Calu3 (cell line): ENCODE results near the gene ROBO3. TPM values are rescaled to one million over a fixed set of nuclear protein-coding genes. Genes with fewer than 3 reads are reported as not detected.

Source experiments
- BruUV-seq: library from RNA; stranded (reverse); fragments of 400-500 nt; replicated peaks from 2 replicates; lab custom pipeline; 2021; lab: Mats Ljungman, UMichigan
- CTCF ChIA-PET: fragments of 300-600 bp; sonication (Branson Sonifier 250); formaldehyde crosslinking; loops from one replicate; lab custom pipeline; 2022; ENCODE audit warnings: antibody characterized with exemption; lab: Charles Lee
- DNase-seq: peaks from one replicate; pipeline ENCODE4 v3.0.0; 2022
- H3K27ac Mint-ChIP-seq: one replicate; pipeline ENCODE4 v1.8.0; 2022; ENCODE audit warnings: mixed read lengths; ENCODE audit not compliant: unreplicated experiment
- H3K27me3 Mint-ChIP-seq: one replicate; pipeline ENCODE4 v1.8.0; 2022; ENCODE audit warnings: mixed read lengths; ENCODE audit not compliant: unreplicated experiment
- H3K36me3 Mint-ChIP-seq: one replicate; pipeline ENCODE4 v1.8.0; 2022; ENCODE audit warnings: mild to moderate bottlenecking, moderate library complexity, mixed read lengths; ENCODE audit not compliant: insufficient read depth, unreplicated experiment
- H3K4me1 Mint-ChIP-seq: one replicate; pipeline ENCODE4 v1.8.0; 2022; ENCODE audit warnings: mild to moderate bottlenecking, low read depth, mixed read lengths; ENCODE audit not compliant: unreplicated experiment
- H3K4me3 Mint-ChIP-seq: one replicate; pipeline ENCODE4 v1.8.0; 2022; ENCODE audit warnings: mild to moderate bottlenecking, low read depth, moderate library complexity, mixed read lengths; ENCODE audit not compliant: unreplicated experiment
- H3K9me3 Mint-ChIP-seq: one replicate; pipeline ENCODE4 v1.8.0; 2022; ENCODE audit warnings: low read depth, mixed read lengths; ENCODE audit not compliant: unreplicated experiment
- CTCF ChIP-seq: fragments of 200-600 bp; IDR thresholded peaks from one replicate; pipeline ENCODE4 v1.8.0; 2022; ENCODE audit warnings: antibody characterized with exemption; ENCODE audit not compliant: unreplicated experiment
- intact Hi-C: fragments of 100-400 bp; cut with micrococcal nuclease; formaldehyde crosslinking; loops from one replicate; pipeline ENCODE4 v1.10.0; 2022; ENCODE audit not compliant: unreplicated experiment
- total RNA-seq: library from RNA; stranded (reverse); gene quantifications from 2 replicates; pipeline ENCODE4 v1.2.3, GENCODE V29; 2022

The ROBO3 gene
- total RNA-seq, 1 experiment from 2014 or later: 0.99 TPM

DNA sequence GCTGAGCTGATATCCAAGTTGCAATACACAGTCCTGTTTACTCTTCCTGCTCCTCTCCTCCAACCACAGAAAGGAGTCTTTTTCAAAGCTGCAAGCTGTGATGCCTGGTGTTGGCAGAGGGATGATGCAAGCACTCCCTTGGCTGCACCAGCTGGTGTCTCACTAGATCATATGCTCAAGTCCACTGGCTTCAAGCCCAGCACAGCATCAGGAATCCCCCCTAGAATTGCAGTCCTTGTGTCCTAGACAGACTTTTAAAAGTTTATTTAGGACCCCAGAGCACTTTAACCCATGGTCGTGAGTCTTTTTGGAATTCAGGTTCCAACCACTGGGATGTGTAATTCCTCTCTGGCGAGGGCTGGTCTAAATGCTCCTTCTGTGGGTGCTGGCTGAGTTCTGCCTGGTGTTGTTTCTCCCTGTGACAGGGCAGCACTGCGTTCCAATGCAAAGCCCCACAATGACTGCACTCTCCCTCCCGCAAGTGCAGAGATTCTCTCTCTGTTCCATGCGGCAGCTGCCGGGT lies 51.9 kb downstream of the ROBO3 start:
- BruUV-seq: no TSS peak
- no peak for DNase-seq
- H3K27me3 Mint-ChIP-seq: peaks cover 55% of the 10 kb centered on the region
- H3K36me3 Mint-ChIP-seq: no peaks in the 10 kb centered on the region
- intact Hi-C loops: no loop called here
- no peaks in the 10 kb centered on the region for H3K9me3 Mint-ChIP-seq
- no peaks in the 10 kb centered on the region for H3K4me1 Mint-ChIP-seq
- H3K4me3 Mint-ChIP-seq: no peak overlapping the region
- CTCF ChIA-PET: no interaction called here
- no peak overlapping the region for H3K27ac Mint-ChIP-seq
- no peak for TF ChIP-seq CTCF

DNA sequence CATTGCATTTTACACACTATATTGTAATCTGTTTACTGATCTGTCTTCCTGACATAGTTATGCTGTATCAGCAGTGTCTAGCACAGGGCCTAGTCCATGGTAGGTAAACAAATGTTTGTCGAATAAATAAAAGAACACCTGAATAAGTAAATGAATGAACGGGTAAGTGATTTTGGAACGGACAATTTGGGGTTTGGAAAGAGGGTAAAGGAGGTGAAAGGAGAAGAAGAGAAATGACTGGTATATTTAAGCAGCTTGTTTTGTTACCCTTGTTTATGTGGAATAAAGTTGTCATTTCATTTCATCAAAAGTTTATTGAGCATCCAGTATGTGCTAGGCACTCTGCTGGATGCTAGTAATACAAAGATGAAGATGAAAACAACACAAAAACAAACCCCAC lies 53.7 kb downstream of the ROBO3 start, which contains the start of gene HEPN1:
TSS of gene HEPN1 (plus strand) at position 301 of the 400 bp plus-strand sequence.
- Mint-ChIP-seq H3K9me3 (no peaks in the 10 kb centered on the region), H3K4me3 (no peak within 1 kb of the TSS), H3K27me3 (peaks cover 60% of the 10 kb centered on the region), H3K27ac (no peak within 1 kb of the TSS), H3K36me3 (no peaks in the 10 kb centered on the region), H3K4me1 (no peaks in the 10 kb centered on the region)
- DNase-seq: no peak
- no TSS peak for BruUV-seq
- TF ChIP-seq CTCF: no peak
- intact Hi-C loops: no loop called here
- CTCF ChIA-PET: no interaction called here

GRCh38 chr11:124919898-124920297 lies 54.7 kb downstream of the ROBO3 start:
- CTCF ChIA-PET: interaction anchor here (0.6 kb wide), 1 partner anchor 204 kb away, joined by 8 read pairs; no protein-coding TSS in a partner anchor
- BruUV-seq: no TSS peak
- Mint-ChIP-seq H3K27me3 (peaks cover 65% of the 10 kb centered on the region), H3K36me3 (no peaks in the 10 kb centered on the region), H3K4me3 (no peak overlapping the region), H3K4me1 (no peaks in the 10 kb centered on the region), H3K27ac (no peak overlapping the region), H3K9me3 (no peaks in the 10 kb centered on the region)
- intact Hi-C loops: no loop called here
- TF ChIP-seq CTCF: no peak
- DNase-seq: no peak

DNA sequence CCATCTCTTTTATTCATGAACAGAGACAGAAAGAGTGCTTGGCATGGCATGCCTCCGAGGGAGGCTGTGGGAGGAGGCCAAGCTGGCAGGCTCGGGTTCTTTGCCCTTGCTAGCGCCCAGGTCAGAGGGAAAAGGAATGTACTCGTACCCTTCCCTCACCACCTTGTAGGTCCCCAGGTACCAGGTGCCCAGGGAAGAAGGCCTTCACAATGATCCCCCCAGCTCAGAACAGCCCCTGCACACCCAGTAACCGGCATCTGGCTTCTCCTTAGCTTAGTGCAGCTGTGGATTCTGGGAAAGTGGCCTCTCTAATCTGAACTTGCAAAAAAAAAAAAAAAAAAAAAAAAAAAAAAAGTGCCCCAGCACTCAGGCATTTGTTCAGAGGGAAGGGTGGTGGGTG lies 55.1 kb downstream of the ROBO3 start:
- Mint-ChIP-seq H3K27ac (no peak overlapping the region), H3K9me3 (no peaks in the 10 kb centered on the region), H3K36me3 (no peaks in the 10 kb centered on the region), H3K4me1 (no peaks in the 10 kb centered on the region), H3K4me3 (no peak overlapping the region), H3K27me3 (peaks cover 65% of the 10 kb centered on the region)
- no peak for DNase-seq
- no TSS peak for BruUV-seq
- CTCF ChIA-PET: interaction anchor here (0.6 kb wide), 1 partner anchor 204 kb away, joined by 8 read pairs; no protein-coding TSS in a partner anchor
- no peak for TF ChIP-seq CTCF
- intact Hi-C loops: no loop called here
